ENCODE results near the gene C1orf159.

- TF ChIP-seq EZH2 (IDR thresholded peaks at IDR 0.05; ENCODE audit: low read length) = no peak
- TF ChIP-seq CTCF (optimal IDR thresholded peaks at IDR 0.05 in 1 of 3, IDR thresholded peaks at IDR 0.05 in 1 of 3, conservative IDR thresholded peaks at IDR 0.05 in 1 of 3; ENCODE audit: extremely low read depth in 1 of 3, insufficient read depth in 2 of 3, low read length in 3 of 3) = no peak
Observed at GRCh38 chr1:1085911-1086841, 29.7 kb downstream of the C1orf159 start.

Measured in keratinocyte (primary cell).